OCI-LY7 (cell line): ENCODE measurements around the gene EML6.

Experiments used
- CTCF ChIP-seq: fragments of 200-600 bp; sonication (generic); conservative IDR thresholded peaks from 2 replicates; pipeline ENCODE4 v1.5.1; 2014; ENCODE audit warnings: mild to moderate bottlenecking, antibody characterized with exemption, low read length, moderate library complexity, mixed read lengths
- EZH2phosphoT487 ChIP-seq: fragments of 200-600 bp; sonication (generic); IDR thresholded peaks from 2 replicates; pipeline ENCODE4 v1.6.1; 2018; ENCODE audit warnings: low read depth, borderline replicate concordance, mild to moderate bottlenecking, mixed run types, antibody characterized with exemption, low read length, moderate library complexity, mixed read lengths

- TF ChIP-seq CTCF, result no peak
- TF ChIP-seq EZH2phosphoT487, result no peak
Measured at GRCh38 chr2:54939446-54940118, 216.1 kb downstream of the EML6 start.
